ENCODE data around the gene SP110. TPM values are rescaled to one million over a fixed set of nuclear protein-coding genes. Genes with fewer than 3 reads are reported as not detected.
"Not testable (repeated sequence)": the region's sequence is repeated elsewhere in the genome, so short reads cannot be mapped to it uniquely, and the experiment has no call there.

SP110 gene
- polyA plus RNA-seq, 1 donor = 16.3 TPM

GRCh38 chr2:230224458-230224857, 4.7 kb upstream of the SP110 start:
- no peak for DNase-seq

- DNase-seq = not testable (repeated sequence)
These were observed 3.0 kb upstream of the SP110 start for GRCh38 chr2:230222829-230223228.

- DNase-seq = no peak
These were observed 1.7 kb upstream of the SP110 start for GRCh38 chr2:230221493-230221892.

GRCh38 chr2:230220347-230220969, 674 bp upstream of the SP110 start:
- DNase-seq = no peak

GRCh38 chr2:230218421-230218820, 1.4 kb downstream of the SP110 start:
- no peak for DNase-seq

- DNase-seq = no peak
These were observed 2.4 kb downstream of the SP110 start for GRCh38 chr2:230217424-230217823.

- DNase-seq = no peak
These were observed 3.3 kb downstream of the SP110 start for GRCh38 chr2:230216489-230216888.

- DNase-seq = no peak
These were observed 10.2 kb downstream of the SP110 start for GRCh38 chr2:230209422-230210051.

- DNase-seq = no peak
These were observed 11.2 kb downstream of the SP110 start for GRCh38 chr2:230208576-230208975.

GRCh38 chr2:230205721-230206120, 14.1 kb downstream of the SP110 start:
- no peak for DNase-seq

GRCh38 chr2:230205034-230205433, 14.8 kb downstream of the SP110 start:
- DNase-seq = no peak

- DNase-seq = no peak
These were observed 16.6 kb downstream of the SP110 start for GRCh38 chr2:230203110-230203676.

GRCh38 chr2:230202430-230203109, 17.2 kb downstream of the SP110 start:
- DNase-seq = no peak

GRCh38 chr2:230184727-230185578, 34.8 kb downstream of the SP110 start:
- DNase-seq = no peak

- DNase-seq = no peak
These were observed 38.6 kb downstream of the SP110 start for GRCh38 chr2:230181195-230181594.

GRCh38 chr2:230179907-230180306, 39.9 kb downstream of the SP110 start:
- DNase-seq = no peak

- DNase-seq = no peak
These were observed 41.0 kb downstream of the SP110 start for GRCh38 chr2:230178546-230179485.

- DNase-seq = no peak
These were observed 42.8 kb downstream of the SP110 start for GRCh38 chr2:230176996-230177395.

- no peak for DNase-seq
These were observed 45.3 kb downstream of the SP110 start for GRCh38 chr2:230174466-230174865.

- no peak for DNase-seq
These were observed 46.9 kb downstream of the SP110 start for GRCh38 chr2:230172852-230173251.

GRCh38 chr2:230172156-230172555, 47.6 kb downstream of the SP110 start:
- DNase-seq = no peak

GRCh38 chr2:230170532-230170931, 49.3 kb downstream of the SP110 start:
- no peak for DNase-seq
